HG02943 (cell line): Measurements from ENCODE around the gene EFEMP2.
"Not testable (repeated sequence)": the region's sequence is repeated elsewhere in the genome, so short reads cannot be mapped to it uniquely, and the experiment has no call there.

Experiments used
- ATAC-seq: cut with Tn5 transposase; IDR thresholded peaks from one replicate; pipeline ENCODE4 v1.9.1; 2021; ENCODE audit warnings: mild to moderate bottlenecking, low read depth, moderate library complexity; ENCODE audit not compliant: unreplicated experiment

EFEMP2 gene

DNA sequence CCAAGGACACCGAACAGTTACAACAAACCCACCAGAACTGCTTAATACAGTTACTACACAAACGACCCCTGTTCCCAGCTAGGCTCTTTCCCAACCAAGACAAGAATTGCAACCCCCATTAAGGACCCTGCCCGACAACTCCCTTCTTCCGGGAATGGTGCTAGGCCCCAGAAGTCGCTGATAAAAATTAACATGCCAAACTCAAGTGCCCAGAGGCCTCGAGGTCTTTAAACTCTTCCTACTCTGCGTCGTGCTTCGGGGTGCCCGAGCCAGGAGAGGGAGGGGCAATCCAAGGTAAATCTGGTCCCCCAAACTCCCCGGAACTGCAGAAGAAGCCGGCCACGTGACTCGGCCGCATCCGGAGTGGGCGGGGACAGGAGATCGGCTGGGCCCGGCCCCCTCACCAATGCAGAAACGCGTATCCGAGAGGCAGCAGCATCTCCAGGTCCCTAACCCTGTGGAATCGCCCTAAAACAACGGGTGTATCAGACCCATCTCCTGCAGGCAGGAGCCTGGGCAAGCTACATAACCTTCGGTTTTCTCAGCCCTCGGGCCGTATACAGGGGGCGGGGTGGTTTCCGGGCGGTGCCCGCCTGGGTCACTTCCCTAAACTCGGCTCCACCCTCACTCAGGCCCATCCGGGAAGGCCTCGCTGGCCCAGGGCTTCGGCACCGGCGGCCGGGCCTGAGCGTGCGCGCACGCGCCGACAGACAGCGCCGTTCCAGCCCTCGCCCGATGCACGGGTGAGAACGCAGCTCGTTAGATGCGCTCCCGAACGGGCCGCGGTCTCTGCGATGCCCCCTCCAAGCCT, 15.7 kb downstream of the EFEMP2 start:
- no peak for ATAC-seq

DNA sequence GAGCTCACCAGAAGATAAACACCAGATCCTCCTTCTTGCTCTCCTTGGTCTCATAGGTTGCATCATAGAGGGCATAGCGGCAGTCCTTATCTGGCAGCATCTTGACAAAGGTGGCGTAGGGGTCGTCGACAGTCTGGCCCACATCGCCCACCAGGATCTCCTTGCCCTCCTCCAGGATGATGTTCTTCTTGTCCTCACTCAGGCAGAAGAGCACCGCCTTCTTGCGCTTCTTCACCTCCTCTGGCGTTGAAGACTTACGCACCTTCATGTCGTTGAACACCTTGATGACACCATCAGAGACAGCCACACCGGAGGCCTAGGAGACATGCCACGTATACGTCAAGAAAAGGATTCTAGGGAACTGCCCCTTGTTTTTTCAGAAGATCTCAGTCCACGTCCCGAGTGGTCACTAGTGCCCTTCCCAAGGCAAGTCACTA, 16.7 kb downstream of the EFEMP2 start:
- ATAC-seq = no peak

GRCh38 chr11:65854852-65855837, 17.5 kb downstream of the EFEMP2 start:
- no peak for ATAC-seq

DNA sequence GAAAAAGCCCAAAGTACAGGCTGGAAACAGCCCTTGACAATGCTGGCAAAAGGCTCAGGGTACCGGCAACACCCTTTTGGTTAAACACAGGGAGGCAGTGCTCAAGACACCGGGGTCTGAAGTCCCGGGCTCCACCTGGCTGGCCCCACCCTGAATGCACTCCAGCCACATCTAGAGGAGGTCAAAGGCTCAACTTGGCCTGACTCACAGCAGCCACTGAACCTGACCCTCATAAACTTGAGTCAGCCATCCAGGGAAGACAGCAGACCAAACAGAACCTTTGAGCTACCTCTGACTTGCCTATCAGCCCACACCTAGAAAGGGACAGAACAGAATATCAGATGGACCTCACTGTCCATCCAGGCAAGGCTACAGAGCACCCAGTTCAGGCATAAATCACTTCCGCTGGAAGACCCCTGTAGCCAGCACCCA, 18.4 kb downstream of the EFEMP2 start:
- ATAC-seq = no peak

DNA sequence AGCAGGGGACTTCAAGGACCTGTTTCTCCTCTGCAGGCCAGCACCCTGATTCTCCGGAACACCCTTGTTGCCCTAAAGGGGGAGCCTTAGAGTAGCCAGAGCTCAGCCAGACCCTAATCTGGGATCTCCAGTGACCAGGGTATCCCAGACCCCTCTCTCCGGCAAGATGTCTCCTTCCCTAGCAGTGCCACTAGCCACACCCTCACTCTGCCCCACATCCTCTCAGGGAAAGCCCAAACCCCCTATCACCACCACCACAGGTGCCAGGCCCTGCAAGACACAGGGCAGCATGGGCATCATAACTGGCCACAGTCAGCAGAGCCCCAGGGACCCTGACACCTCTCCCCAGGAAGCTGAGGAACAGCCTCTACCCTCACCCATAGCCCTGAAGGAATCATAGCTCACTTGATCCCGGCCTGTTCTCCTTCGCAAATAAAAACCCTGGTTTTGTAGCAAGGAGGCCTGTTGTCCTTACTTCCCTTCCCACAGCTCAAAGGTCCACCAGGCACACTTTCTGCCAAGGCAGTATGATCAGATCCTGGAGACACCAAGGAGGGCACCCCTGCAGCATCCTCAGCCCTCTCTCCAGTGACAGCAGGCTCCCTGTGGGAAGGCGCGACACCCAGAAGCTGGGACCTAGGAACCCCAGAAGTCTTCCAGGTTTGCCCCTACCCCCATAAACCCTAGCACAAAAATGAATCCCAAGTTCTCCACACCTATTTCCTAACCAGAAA, 19.2 kb downstream of the EFEMP2 start:
- no peak for ATAC-seq

DNA sequence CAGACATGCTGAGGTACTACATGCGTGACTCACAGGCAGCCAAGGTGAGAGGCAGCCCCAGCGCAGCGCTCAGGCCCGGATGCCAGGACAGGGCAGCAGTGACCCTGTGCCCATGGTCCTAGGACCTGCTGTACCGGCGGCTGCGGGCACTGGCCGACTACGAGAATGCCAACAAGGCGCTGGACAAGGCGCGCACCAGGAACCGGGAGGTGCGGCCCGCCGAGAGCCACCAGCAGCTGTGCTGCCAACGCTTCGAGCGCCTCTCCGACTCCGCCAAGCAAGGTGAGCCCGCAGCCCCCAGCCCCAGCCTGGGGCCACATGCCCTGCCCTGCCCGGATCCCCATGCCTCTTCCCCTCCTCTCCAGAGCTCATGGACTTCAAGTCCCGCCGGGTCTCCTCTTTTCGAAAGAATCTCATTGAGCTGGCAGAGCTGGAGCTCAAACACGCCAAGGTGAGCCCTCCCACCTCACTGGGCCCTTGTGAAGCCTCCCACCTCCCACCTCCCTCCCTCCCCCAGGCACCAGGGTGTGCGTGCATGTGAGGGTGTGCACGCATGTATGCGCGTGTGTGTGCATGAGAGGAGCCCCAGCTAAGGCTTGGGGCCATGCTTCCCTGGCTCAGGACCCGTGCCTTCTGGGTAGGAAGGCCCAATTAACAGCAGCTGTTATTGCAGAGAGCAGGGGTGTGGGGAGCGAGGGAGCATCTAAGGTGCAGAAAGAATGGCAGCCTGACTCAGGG, 19.9 kb downstream of the EFEMP2 start:
- no peak for ATAC-seq

DNA sequence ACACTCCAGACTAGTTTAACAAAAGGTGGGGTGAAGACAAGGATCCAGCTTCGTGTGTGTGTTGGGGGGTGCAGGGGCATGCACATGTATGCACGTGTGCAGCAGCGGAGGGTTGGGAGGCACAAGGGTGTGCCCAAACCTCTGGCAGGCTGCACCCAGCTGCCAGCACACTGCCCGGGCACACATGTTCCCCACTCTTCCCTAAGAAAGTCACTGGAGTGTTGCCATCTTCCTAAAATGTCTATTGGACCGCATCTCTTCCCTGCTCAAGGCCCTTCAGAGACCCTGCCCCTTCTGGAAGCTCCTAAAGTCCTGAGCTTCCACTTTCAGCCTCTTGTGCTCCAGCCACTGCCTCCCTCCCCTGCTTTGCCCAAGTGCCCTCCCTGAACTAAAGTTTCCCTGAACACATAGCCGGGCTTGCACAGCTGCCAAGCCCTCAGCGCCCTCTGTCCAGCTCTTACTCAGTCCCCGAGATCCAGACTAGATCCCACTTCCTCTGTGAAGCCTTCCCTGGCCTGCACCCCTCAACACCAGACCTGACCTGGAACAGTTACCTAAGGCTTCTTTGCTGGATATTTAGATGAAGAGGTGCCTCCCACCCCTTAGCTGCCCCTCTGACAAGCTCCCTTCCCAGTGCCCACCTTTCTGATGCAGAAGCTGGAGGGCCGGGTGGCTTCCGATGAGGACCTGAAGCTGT, 20.6 kb downstream of the EFEMP2 start:
- ATAC-seq = no peak

- no peak for ATAC-seq
Observed at GRCh38 chr11:65851083-65851579, 21.5 kb downstream of the EFEMP2 start.

DNA sequence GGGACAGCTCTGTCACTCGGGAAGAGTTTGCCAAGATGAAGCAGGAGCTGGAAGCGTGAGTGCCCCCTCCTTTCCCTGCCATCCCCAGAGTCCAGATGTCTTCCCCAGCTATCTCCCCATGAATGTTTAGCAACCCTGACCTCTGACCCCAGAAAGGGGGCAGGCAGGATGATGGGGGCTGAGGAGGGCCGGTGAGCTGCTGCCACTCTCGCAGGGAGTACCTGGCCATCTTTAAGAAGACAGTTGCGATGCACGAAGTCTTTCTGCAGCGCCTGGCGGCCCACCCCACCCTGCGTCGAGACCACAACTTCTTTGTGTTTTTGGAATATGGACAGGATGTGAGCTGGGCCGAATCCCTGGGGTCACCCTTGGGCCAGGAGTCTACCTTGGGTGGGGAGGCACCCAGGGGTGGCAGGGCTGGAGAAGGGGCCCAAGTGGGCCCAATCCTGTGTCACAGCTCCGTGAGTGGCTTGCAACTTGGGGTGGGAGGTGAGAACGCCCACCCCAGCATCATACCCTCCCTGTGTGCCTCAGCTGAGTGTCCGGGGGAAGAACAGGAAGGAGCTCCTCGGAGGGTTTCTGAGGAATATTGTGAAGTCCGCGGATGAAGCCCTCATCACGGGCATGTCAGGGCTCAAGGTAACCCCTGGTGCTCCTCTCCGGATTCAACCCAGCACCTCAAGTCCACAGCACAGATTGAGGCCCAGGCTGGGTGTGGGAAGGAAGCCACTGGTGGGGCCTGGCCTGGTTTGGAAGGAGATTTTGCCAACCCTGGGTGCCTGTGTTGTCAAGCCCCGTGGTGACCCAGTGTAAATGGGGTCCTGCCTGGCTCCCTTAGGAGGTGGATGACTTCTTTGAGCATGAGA, 22.1 kb downstream of the EFEMP2 start:
- ATAC-seq = no peak

- ATAC-seq = no peak
Observed at GRCh38 chr11:65849771-65850216, 22.8 kb downstream of the EFEMP2 start.

DNA sequence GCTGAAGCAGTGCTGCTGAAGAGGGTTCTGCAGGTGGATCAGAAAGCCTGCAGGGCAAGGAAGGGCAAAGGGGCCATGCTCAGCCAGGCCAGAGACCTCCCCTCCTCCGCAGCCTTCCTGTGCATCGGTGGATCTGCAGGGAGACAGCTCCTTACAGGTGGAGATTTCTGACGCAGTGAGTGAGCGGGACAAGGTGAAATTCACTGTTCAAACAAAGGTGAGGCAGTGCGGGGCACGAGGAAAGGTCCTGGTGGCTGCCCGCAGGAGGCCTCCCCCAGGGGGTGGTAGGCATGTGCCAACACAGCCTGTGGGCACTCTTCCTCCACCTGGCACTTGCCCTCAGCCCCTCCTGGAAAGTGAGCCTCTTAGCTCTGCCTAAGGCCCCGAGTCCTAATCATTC, 23.2 kb downstream of the EFEMP2 start:
- no peak for ATAC-seq

- ATAC-seq = not testable (repeated sequence)
Observed at GRCh38 chr11:65848693-65849092, 23.9 kb downstream of the EFEMP2 start.

DNA sequence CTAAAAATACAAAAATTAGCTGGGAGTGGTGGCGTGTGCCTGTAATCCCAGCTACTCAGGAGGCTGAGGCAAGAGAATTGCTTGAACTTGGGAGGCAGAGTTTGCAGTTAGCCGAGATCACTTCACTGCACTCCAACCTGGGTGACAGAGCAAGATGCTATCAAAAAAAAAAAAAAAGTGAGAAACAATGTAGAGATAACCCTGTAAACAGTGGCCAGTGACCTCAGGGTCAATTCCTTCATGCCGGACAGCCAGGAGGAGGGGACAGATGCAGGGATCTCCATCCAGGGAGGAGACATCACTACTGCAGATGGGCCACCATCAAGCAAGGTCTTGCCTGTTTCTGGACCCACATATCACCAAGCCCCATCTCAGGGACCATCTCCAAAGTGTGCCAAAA, 24.9 kb downstream of the EFEMP2 start:
- no peak for ATAC-seq

DNA sequence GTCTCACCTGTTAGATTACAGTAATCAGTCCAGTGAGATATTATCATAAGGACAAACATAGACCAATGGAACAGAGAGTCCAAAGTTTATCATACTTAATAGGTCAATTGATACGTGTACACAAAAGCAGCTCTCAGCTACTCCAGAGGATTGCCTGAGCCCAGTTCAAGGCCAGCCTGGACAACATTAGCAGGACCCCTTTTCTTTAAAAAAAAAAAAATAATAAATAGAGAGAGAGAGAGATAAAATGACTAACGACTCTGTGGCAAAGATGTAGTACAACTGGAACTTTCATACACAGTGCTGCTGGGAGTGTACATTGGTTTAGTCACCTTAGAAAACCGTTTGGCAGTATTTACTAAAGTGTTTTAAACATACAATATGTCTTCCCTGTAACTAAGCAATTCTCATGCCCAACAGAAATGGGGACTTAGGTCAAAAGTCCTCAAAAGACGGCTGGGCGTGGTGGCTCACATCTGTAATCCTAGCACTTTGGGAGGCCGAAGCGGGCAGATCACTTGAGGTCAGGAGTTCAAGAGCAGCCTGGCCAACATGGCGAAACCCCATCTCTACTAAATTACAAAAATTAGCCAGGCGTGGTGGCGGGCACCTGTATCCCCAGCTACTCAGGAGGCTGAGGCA, 28.2 kb downstream of the EFEMP2 start:
- no peak for ATAC-seq

GRCh38 chr11:65843811-65844210, 28.8 kb downstream of the EFEMP2 start:
- ATAC-seq = no peak

DNA sequence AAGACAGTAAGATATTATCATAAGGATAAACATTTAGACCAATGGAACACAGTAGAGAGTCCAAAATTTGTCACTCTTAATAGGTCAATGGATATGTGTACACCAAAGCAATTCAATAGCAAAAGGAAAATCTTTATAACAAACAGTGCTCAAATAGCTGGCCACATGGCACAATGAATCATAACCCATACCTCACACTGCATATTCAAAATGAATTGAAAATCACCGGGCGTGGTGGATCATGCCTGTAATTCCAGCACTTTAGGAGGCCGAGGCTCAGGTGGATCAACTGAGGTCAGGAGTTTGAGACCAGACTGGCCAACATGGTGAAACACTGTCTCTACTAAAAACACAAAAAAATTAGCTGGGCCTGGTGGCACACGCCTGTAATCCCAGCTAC, 30.5 kb downstream of the EFEMP2 start:
- ATAC-seq = no peak

GRCh38 chr11:65834202-65834601, 38.4 kb downstream of the EFEMP2 start:
- ATAC-seq = no peak
